ENCODE results near the gene OVCA2. TPM values are rescaled to one million over a fixed set of nuclear protein-coding genes. Genes with fewer than 3 reads are reported as not detected.

The OVCA2 gene
- total RNA-seq, 1 donor from 2014 or later: 15.8 TPM

- DNase-seq: no peak
These were observed 27.9 kb upstream of the OVCA2 start for GRCh38 chr17:2013994-2014317.

GRCh38 chr17:2015314-2015713, 26.5 kb upstream of the OVCA2 start:
- DNase-seq: no peak

GRCh38 chr17:2016494-2016893, 25.3 kb upstream of the OVCA2 start:
- no peak for DNase-seq

- no peak for DNase-seq
These were observed 24.4 kb upstream of the OVCA2 start for GRCh38 chr17:2017274-2017941.

- DNase-seq: no peak
These were observed 22.9 kb upstream of the OVCA2 start for GRCh38 chr17:2018716-2019510.

- no peak for DNase-seq
These were observed 22.1 kb upstream of the OVCA2 start for GRCh38 chr17:2019723-2020122.

GRCh38 chr17:2020721-2021120, 21.1 kb upstream of the OVCA2 start:
- no peak for DNase-seq

- no peak for DNase-seq
These were observed 19.1 kb upstream of the OVCA2 start for GRCh38 chr17:2022647-2023240.

GRCh38 chr17:2023256-2023655, 18.6 kb upstream of the OVCA2 start:
- no peak for DNase-seq

GRCh38 chr17:2023692-2024571, 17.9 kb upstream of the OVCA2 start:
- DNase-seq: no peak

- DNase-seq: no peak
These were observed 17.1 kb upstream of the OVCA2 start for GRCh38 chr17:2024572-2025219.

- peak; percentile 80 for DNase-seq
These were observed 16.6 kb upstream of the OVCA2 start, which contains the start of gene RTN4RL1 for GRCh38 chr17:2025220-2025621. TSS of gene RTN4RL1 (minus strand) at chr17:2025334. CDS start at chr17:2024865, 469 bp downstream.

GRCh38 chr17:2025622-2026309, 16.1 kb upstream of the OVCA2 start:
- peak; percentile 46 for DNase-seq

GRCh38 chr17:2027528-2028233, 14.1 kb upstream of the OVCA2 start:
- no peak for DNase-seq

- no peak for DNase-seq
These were observed 13.6 kb upstream of the OVCA2 start for GRCh38 chr17:2028234-2028614.

- DNase-seq: no peak
These were observed 13.1 kb upstream of the OVCA2 start for GRCh38 chr17:2028737-2029136.

- DNase-seq: peak; percentile 87
These were observed 11.7 kb upstream of the OVCA2 start, which contains the start of gene DPH1 for GRCh38 chr17:2029911-2030778. TSS of gene DPH1 (plus strand) at chr17:2030153. CDS start at chr17:2030170, 17 bp downstream.

GRCh38 chr17:2030779-2031163, 11.1 kb upstream of the OVCA2 start:
- no peak for DNase-seq

GRCh38 chr17:2033153-2033552, 8.7 kb upstream of the OVCA2 start:
- DNase-seq: no peak

- DNase-seq: no peak
These were observed 7.7 kb upstream of the OVCA2 start for GRCh38 chr17:2034157-2034556.

All from occipital lobe (tissue), 2 donors.